ENCODE data around the gene TNK2. TPM values are rescaled to one million over a fixed set of nuclear protein-coding genes. Genes with fewer than 3 reads are reported as not detected.

Gene TNK2
- total and polyA plus RNA-seq, 2 donors (not counting 3 experiments of a cell fraction or from before 2014, with no cell fraction given), result 18.6 to 71.6 TPM

GRCh38 chr3:195865752-195866151 lies 42.6 kb downstream of the TNK2 start:
- Histone ChIP-seq H3K4me1 (ENCODE audit: control insufficient read depth, extremely low read depth, insufficient read depth, low read length) (no peaks in the 10 kb centered on the region), H2AFZ (ENCODE audit: low read depth, low read length) (no peak overlapping the region), H4K20me1 (replicated peaks; ENCODE audit: control insufficient read depth, extremely low read depth, insufficient read depth, low read length) (no peaks in the 10 kb centered on the region), H3K27me3 (ENCODE audit: control insufficient read depth in 2 of 2, insufficient read depth in 2 of 2, low read length in 2 of 2) (no peaks in the 10 kb centered on the region), H3K9ac (replicated peaks; ENCODE audit: extremely low read depth, insufficient read depth, low read length) (no peak overlapping the region), H3K4me3 (replicated peaks in 1 of 3; ENCODE audit: insufficient read depth in 1 of 3, low read depth in 1 of 3, low read length in 3 of 3) (no peak overlapping the region), H3K9me3 (replicated peaks; ENCODE audit: control insufficient read depth, insufficient read depth, low read length) (no peaks in the 10 kb centered on the region), H3K27ac (ENCODE audit: insufficient read depth, low read depth, low read length) (no peak overlapping the region), H3K4me2 (ENCODE audit: insufficient read depth, low read length) (no peak overlapping the region), H3K36me3 (ENCODE audit: control insufficient read depth in 2 of 2, extremely low read depth in 1 of 2, insufficient read depth in 2 of 2, low read length in 2 of 2) (peaks cover 0 to 32% of the 10 kb centered on the region in 2 experiments), H3K9me1 (replicated peaks; ENCODE audit: control insufficient read depth, extremely low read depth, insufficient read depth, low read length) (no peaks in the 10 kb centered on the region), H3K79me2 (ENCODE audit: control insufficient read depth, insufficient read depth, low read length) (no peaks in the 10 kb centered on the region)
- no TSS peak for BruUV-seq (replicated peaks)
- DNase-seq (ENCODE audit: low read depth, low spot score) (no peak), FAIRE-seq (no peak)
- intact Hi-C loops (cut with micrococcal nuclease) (no loop called here), dilution Hi-C loops (cut with MboI; ENCODE audit: extremely low pct_ligation_motif_present, low sequenced_read_pairs) (no loop called here)
- CTCF ChIA-PET, result interaction anchor here (8.6 kb wide), 1 partner anchor 28 kb away, joined by 67 read pairs; no protein-coding TSS in a partner anchor
- POLR2A ChIA-PET, result no interaction called here
- no peak for TF ChIP-seq GATA2 (IDR thresholded peaks at IDR 0.05; ENCODE audit: insufficient read depth, insufficient read length, low read depth, low read length)
- no peak for TF ChIP-seq EZH2 (IDR thresholded peaks at IDR 0.05; ENCODE audit: borderline replicate concordance, low read depth, low read length, severe bottlenecking)
- TF ChIP-seq POLR2A (IDR thresholded peaks at IDR 0.05; ENCODE audit: low read depth, low read length), result no peak
- no peak for TF ChIP-seq MYC (IDR thresholded peaks at IDR 0.05; ENCODE audit: low read depth, low read length)
- TF ChIP-seq, protein P1, sequence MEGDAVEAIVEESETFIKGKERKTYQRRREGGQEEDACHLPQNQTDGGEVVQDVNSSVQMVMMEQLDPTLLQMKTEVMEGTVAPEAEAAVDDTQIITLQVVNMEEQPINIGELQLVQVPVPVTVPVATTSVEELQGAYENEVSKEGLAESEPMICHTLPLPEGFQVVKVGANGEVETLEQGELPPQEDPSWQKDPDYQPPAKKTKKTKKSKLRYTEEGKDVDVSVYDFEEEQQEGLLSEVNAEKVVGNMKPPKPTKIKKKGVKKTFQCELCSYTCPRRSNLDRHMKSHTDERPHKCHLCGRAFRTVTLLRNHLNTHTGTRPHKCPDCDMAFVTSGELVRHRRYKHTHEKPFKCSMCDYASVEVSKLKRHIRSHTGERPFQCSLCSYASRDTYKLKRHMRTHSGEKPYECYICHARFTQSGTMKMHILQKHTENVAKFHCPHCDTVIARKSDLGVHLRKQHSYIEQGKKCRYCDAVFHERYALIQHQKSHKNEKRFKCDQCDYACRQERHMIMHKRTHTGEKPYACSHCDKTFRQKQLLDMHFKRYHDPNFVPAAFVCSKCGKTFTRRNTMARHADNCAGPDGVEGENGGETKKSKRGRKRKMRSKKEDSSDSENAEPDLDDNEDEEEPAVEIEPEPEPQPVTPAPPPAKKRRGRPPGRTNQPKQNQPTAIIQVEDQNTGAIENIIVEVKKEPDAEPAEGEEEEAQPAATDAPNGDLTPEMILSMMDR (IDR thresholded peaks at IDR 0.05; ENCODE audit: extremely low read depth in 1 of 2, insufficient read depth in 1 of 2, low read depth in 1 of 2, low read length in 2 of 2), result no peak
- TF ChIP-seq JUN (IDR thresholded peaks at IDR 0.05; ENCODE audit: borderline replicate concordance, insufficient read depth, insufficient read length, low read depth), result no peak
- TF ChIP-seq, protein P2, sequence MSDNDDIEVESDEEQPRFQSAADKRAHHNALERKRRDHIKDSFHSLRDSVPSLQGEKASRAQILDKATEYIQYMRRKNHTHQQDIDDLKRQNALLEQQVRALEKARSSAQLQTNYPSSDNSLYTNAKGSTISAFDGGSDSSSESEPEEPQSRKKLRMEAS (IDR thresholded peaks at IDR 0.05; ENCODE audit: insufficient read depth, insufficient read length), result no peak
- TF ChIP-seq POLR2AphosphoS5 (IDR thresholded peaks at IDR 0.05; ENCODE audit: insufficient read depth, low read depth, low read length), result no peak
- no peak for TF ChIP-seq FOS (IDR thresholded peaks at IDR 0.05; ENCODE audit: borderline replicate concordance, insufficient read depth, low read length)

Measured in endothelial cell of umbilical vein (primary cell).